ENCODE data around the gene RANBP17.

The RANBP17 gene

DNA sequence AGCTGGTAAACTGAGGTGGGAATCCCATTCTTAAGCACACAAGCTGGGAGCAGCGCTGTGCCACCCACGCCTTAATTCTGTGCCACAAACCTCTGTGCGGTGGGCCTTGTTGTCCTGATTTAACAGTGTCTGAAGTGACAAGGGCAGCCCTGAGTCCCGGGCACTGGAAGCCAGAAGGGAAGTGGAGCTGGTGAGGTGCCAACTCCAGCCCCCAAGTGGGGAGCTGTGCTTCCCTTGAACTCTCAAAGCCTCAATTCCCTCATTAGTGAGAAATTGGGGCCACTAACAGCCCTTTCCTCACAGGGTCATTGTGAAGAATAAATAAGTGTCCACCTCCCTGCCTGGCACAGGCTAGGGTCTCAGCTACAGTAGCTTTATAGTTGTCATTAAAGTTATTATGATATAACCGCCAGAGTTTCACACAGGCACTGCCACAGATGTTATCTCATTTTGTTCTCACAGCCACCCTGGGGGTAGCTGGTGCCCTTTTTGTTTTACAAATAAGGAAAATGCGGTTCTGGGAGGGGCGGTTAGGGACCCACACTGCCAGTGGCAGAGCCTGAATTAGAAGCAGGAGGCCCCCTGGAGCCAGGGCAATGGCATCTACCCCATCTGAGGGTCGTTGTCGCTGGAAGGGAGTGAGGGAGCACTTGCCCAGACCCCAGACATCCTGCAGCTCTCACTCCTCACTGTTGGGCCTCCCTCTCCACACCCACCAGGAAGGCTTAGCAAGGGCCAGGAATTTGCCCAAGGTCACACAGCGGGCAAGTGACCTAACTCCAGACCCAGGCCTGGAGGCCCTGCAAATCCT lies 445.2 kb downstream of the RANBP17 start:
- DNase-seq, result no peak

DNA sequence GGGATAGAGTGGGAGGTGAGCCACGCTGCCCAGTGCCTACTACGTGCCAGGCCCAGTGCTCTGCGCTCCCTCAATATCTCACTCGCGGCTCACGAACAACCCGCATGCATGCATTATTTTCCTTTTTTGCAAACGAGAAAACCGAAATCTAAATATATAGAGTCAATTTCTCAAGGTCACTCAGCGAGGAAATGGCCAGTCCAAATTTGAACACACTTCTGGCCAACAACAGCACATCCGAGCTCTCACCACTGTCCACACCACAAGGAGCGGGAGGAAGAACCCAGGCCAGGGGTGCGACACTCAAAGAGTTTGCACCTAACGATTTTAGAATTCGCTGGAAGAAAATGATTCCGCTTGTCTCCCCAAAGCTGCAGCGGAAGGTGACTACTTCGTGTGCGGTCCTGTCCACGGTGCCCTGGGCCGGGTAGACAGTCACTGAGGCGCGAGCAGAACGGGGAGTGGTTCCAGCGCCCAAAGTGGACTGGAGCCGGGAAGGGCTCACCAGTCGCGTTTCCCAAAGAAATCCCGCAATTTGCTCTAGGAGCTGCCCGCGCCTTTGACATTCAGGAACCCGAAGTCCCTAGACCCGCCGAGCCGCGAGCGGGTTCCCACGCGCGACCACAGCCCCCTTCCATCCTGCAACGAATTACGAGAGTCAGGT lies 446.1 kb downstream of the RANBP17 start:
- no peak for DNase-seq

DNA sequence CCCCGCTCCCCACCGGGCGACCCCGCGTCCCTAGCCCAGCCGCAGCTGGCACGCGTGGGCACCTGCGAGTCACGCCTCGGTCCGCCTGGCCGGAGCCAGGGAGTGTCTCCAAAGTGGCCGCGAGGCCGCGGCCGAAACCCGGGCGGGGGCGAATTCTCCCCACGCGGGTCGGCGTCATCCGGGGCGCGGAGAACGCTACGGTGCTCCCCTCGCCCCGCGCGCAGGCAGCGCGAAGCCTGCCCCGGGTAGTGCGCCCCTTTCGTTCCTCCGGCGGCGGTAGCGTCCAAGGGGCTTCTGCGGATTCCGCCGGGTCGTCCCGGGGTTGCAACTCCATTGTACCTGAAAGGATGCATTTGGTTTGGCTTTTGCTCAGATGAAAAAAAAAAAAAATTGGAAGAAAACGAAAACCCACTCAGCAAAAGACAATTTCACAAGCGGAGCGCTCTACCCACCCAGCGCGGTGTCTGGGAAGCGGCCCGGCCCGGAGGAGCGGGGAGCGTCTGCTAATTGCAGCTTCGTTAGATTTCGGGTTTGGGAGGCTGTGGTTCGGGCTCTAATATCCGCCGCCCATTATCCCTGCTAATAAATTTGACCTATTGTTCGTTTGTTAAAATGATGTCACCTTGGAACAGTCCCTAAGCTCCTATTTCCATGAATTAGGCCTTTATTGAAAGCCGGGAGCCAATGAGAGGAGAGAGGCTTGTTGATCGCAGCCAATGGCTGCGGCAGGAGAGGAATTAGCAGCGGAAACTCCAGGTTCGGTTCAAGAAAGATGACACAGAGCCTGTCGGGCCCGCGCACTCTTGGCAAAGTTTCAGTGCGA lies 446.8 kb downstream of the RANBP17 start, which contains the start of gene TLX3:
TLX3 (plus strand) TSS at position 796 of the 823 bp plus-strand sequence. CDS start 118 bp downstream, outside the sequence.
- DNase-seq, result peak; percentile 84

DNA sequence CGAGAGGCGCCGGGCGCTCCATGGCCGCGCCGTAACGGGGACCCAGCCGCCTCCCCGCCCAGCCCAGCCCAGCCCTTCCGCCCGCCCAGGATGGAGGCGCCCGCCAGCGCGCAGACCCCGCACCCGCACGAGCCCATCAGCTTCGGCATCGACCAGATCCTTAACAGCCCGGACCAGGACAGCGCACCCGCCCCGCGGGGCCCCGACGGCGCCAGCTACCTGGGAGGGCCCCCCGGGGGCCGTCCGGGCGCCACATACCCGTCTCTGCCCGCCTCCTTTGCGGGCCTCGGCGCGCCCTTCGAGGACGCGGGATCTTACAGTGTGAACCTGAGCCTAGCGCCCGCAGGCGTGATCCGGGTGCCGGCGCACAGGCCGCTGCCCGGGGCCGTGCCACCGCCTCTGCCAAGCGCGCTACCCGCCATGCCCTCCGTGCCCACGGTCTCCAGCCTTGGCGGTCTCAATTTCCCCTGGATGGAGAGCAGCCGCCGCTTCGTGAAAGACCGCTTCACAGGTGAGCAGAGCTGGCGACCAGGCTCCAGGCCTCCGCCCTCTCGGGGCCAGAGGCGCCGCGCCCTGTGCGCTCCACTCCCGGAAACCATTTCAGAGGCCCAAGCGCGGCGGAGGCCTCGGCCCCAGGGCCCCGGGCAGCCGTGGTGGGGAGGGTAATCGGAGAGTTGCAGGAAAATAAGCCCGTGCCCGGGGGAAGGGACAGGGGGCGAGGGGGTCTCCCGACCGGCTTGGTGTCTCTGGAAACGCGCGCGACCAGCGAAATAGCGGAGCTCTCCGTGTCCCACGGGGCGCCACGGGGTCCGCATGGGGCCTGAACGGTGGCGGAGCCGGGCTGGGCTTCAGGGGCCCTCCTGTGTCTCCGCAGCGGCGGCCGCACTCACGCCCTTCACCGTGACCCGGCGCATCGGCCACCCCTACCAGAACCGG lies 447.7 kb downstream of the RANBP17 start:
- DNase-seq, result no peak

DNA sequence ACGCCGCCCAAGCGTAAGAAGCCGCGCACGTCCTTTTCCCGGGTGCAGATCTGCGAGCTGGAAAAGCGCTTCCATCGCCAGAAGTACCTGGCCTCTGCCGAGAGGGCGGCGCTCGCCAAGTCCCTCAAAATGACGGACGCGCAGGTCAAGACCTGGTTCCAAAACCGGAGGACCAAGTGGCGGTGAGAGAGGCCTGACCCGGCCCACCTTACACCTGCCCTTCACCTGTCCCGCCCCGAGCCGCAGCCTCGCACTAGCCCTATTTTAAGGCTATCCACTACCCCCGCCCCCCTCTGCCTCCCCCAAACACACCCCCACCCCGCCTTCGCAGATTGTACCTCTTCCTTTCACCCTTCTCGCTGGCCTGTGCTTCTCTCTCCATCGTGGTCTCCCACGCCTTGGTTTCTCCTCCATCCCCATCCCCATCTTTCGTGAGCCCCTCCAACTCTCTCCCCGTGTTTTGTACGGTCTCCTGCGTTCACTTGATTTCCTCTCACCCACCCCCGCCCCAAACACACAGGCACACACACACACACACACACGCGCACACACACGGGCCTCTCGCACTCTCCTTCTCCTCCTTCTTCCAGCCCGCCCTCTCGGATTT lies 448.5 kb downstream of the RANBP17 start:
- DNase-seq, result no peak

GRCh38 chr5:171310819-171311321 lies 449.1 kb downstream of the RANBP17 start:
- no peak for DNase-seq

GRCh38 chr5:171311322-171312077 lies 449.7 kb downstream of the RANBP17 start:
- DNase-seq, result no peak

- no peak for DNase-seq
Measured at GRCh38 chr5:171312129-171312974, 450.5 kb downstream of the RANBP17 start.

DNA sequence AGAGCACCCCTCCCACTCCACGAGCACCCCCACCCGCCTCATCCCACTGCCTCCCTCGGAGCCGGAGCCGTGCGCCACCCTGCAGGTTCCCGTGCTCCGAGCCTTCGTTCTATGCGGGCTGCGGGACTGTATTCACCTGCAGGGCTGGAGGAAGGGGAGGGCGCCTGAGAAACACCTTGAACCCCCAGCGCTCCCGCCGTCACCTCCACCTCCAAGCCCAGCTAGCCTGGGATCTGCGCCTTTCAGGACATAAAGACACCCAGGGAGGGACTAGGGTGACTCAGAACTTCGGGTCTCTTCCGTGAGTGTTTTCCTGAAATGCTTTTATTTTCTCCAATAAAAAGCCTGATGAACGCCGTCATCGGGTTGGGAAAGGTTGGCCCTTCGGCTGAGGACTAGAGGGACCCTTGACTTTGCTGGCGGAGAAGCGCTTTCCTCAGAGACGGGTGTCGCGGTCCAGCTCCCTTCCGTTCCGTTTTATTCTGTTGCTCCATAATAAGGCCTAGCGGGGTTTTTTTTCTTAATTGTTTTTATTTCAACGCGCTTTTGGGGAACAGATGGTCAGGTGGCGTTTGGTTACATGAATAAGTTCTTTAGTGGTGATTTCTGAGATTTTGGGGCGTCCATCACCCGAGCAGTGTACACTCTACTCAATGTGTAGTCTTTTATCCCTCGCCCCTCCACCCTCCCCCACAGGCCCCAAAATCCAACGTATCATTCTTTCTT lies 451.8 kb downstream of the RANBP17 start:
- no peak for DNase-seq

DNA sequence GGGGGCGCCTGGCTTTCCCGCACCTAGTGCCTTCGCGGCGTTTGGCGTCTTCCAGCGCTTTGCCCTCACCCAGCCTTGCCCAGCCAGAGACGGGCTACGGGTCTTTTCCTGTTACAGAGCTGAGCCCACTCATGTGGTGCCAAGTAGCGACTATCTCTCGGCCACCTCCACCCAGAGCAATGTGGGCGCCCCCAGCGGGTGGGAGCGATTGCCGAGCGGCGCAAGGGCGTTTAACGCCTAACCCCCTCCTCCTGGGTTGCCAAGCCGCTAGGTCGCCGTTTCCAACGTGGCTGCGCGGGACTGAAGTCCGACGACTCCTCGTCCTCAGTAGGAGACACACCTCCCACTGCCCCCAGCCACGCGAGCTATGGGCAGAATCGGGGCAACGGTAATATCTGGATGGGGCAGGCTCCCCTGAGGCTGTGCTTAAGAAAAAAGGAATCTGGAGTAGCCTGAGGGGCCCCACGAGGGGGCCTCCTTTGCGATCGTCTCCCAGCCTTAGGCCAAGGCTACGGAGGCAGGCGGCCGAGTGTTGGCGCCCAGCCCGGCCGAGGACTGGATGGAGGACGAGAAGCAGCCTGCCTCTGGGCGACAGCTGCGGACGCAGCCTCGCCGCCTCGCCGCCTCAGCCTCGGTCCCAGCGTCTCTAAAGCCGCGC lies 453.0 kb downstream of the RANBP17 start:
- DNase-seq, result no peak

GRCh38 chr5:171315386-171315891 lies 453.6 kb downstream of the RANBP17 start:
- no peak for DNase-seq

- DNase-seq, result no peak
Measured at GRCh38 chr5:171315925-171316257, 454.1 kb downstream of the RANBP17 start.

DNA sequence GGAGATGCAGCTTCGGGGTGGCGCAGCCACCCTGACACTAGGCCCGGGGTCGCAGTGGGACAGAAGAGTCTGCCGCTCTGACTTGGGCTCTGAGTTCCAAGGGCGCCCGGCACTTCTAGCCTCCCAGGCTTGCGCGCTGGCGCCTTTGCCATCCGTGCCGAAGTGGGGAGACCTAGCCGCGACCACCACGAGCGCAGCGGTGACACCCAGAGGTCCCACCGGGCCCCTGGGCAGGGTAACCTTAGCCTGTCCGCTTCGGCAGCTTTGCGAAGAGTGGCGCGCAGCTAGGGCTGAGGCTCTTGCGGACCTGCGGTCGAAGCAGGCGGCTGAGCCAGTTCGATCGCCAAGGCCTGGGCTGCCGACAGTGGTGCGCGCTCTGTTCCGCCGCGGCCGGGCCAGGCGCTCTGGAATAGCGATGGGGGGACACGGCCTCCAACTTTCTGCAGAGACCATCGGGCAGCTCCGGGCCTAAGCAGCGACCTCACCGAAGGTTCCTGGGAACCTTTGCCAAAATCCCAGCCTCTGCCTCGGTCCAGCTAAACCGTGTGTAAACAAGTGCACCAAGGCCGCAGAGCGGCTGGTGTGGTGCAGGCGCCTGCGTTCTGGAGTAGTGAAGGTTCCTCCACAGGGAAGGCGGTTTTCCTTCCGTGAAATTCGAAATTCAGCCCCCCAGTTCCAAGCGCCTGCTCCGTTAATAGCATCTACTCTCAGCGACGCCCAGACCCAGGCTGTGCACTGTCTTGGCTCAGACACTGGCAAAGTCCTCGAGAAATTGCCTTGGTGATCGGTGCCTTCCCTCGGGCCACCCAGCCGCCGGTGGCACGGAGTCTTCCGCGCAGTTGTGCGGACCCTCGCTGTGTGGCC lies 454.7 kb downstream of the RANBP17 start:
- no peak for DNase-seq

- DNase-seq, result no peak
Measured at GRCh38 chr5:171317230-171317629, 455.4 kb downstream of the RANBP17 start.

DNA sequence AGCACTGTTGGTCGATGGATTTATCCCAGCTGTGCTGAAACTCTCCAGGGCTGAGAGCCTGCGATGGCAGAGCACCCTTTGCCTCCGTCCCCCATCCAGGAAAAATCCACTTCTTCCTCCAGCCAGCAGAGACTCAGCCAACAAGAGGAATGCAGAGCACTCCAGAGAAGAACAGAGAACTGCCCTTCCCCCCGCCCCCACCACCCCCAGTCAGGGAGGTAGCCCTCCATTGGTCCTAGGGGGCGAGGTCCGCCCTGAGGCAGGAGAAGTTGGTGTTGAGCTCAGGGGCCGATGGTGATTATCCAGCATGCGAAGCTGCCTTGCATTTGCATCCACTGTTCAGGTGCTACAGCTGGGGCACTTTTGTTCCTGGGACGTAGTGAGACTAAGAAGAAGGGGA lies 456.2 kb downstream of the RANBP17 start:
- DNase-seq, result no peak

GRCh38 chr5:171321447-171321846 lies 459.6 kb downstream of the RANBP17 start:
- DNase-seq, result no peak

DNA sequence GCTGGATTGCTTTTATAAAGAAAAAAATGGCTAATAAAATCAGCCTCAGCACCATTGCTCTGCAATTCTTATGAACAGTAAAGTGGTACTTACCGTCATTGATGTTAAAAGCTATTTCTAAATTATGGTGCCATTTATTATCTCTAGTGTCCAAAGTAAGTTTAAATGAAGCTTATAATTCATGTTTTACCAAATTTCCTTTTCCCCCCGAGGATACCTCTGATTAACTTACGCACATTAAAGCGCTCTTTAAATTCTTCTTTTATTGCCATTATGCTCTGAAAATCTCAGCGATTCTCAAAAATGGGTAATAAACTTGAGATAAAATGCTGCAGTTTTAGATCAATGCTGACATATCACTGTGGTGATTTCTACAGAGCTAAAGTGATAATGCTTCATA lies 460.7 kb downstream of the RANBP17 start:
- DNase-seq, result no peak

DNA sequence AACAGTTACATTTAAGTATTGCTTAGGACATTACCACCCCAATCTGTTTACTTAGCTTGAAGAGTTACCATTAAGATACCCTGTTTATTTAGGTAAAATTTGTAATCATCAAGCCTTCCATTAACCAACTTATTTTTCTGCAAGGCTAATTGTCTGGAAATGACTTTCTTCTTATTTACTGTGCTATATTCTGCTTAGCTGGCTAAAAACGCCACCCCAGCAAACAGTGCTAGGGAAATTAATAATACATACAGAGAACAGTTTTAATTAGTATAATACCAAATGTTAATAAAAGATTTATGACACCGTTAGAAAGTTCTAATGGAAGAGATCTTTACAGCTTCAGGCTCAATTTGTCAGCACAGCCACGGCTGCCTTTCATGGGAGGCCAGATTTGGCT lies 461.2 kb downstream of the RANBP17 start:
- DNase-seq, result no peak
